ENCODE data around the gene SPRED2.

SPRED2 gene

DNA sequence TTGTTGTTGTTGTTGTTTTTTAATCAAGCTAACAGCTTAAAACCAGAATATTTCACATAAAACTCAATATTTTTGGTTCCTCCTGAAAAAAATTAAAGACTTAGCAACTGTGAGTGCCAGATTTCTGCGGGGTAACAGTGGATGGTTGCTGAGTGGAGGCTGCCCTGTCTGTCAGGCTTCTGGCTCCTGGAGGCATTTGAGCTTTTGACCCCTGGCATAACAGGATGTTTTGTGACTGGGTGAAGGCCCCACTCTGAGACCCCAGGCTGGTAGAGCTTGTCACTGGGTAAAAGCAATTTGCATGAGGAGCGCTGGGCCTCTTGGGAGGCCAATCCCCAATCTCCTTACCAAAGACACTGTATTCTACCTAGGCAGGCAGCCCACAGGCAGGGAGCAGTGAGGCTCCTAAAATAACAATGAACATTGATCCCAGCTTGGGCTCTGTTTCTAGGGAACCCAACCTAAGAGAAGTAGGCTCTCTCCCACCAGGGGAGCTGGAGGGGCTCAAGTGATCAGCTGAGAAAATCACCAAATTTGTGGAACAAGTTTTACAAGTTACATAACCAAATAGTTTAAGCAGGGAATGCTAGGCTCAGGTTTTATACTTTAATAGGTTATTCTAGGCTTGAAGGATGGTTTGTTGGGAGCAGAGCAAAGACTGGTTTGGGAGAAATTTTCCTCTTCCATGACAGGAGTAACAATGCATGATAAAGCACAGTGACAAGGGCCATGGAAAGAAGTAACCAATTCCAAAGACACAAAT is 5.9 kb upstream of the SPRED2 start:
- DNase-seq, result no peak

DNA sequence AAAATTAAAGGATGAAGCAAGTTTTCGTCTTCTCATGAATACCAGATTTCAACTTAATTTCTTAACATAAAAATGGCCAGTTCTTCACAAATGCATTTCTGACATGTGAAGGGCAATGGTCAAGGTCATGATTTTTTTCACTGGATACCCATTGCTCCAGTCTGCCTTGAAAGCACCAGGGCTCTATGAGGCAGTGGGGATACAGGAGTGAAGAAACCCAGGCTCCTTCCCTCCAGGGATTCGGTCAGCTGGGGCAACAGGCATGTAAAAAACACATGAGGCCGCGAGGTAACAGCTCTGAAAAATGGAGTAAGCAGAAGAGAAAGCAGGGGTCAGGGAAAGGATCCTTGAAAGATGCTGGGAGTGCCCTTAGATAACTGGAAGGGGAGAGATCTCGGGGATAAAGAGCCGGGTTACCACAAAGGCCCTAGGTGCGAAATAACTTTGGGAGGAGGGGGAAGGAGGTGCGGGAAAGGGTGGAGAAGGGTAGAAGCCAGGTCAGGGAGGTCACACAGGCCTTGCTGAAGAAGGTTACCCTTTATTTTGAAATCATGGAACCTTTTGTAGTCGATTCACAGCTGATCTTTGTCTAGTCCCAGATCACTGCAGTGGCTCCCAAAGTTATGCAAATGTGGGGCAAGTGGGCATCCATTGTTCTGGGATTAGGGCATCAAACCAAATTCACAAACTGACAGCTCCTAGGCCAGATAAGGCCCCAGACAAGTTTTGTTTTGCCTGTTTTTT is 5.2 kb upstream of the SPRED2 start:
- peak in 1 of 2 experiments; percentile 17 for DNase-seq

DNA sequence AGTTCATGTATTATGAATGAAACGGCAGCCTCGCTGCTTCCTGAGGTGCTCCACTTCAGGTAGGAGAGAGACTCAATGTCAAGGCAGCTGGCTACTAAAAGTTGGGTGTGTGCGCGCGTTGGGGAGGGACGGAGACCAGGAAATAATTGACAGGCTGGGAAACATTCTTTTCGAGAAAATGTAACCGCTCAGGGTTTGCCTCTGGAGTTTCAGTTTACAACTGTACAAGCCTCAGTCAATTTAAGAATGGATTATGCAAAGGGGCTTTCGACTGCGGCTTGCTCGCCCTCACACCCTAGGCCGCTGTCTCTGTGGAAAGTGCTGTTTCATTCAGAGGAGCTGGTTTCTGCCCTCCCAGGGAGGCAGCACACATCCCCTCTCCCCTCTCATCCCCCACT is 4.4 kb upstream of the SPRED2 start:
- peak in 1 of 2 experiments; percentile 59 for DNase-seq

DNA sequence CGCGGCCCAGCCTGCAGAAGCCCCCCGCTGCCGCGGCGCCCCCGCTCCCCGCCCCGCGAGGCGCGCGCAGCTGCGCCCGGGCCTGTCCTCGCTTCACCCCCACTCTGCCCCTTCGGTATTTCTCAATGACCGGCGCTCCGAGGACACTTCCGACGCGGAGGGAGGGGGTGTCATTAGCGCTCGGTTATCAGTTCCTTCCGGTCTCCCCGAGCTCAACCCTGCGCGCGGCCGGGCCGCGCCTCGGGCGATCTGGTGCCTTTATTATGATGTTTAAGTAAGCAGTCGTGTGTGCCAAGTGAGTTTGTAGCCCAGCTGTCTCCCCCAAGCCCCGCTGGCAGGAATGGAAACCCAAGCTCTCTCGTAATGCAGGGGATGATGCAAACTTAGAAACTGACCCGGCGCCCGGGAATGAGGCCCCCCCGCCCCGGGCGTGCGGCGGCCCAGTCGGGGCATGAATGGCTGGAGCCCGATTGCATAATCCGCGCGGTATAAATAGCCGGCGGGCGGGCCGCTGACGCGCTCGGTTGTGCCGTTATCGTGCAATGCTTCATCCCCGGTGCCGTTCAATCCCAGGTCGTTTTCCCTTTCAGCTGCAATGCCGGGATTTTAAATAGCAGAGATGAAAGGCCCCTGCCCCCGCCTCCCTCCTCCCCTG is 3.9 kb upstream of the SPRED2 start:
- DNase-seq, result peak; percentile 80 to 89

DNA sequence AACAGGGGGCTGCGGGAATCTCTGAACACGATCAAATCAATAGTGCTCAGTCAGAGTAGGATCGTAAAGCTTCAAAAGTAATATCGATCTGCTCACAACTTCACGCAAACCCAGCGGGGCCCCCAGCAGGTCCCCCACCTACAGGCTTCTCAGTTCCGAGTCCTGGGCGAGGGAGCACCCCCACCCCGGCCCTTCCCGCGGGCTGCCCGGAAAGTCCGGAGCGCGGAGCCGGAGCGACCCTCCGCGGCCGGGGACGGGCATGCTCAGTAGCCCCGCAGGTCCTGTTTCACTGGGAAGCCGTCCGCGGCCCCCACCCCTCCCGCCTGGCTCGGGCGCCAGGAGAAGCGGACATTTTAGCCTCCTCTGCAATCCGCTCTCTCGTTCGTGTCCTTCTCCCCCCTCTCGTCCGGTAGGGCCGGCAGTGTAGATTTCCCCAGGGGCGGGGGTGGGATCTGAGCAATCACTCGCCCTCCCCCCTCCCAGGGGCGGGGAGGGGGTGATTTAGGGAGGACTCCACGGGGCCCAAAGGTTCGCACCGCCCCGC is 3.3 kb upstream of the SPRED2 start:
- peak; percentile 79 to 83 for DNase-seq

DNA sequence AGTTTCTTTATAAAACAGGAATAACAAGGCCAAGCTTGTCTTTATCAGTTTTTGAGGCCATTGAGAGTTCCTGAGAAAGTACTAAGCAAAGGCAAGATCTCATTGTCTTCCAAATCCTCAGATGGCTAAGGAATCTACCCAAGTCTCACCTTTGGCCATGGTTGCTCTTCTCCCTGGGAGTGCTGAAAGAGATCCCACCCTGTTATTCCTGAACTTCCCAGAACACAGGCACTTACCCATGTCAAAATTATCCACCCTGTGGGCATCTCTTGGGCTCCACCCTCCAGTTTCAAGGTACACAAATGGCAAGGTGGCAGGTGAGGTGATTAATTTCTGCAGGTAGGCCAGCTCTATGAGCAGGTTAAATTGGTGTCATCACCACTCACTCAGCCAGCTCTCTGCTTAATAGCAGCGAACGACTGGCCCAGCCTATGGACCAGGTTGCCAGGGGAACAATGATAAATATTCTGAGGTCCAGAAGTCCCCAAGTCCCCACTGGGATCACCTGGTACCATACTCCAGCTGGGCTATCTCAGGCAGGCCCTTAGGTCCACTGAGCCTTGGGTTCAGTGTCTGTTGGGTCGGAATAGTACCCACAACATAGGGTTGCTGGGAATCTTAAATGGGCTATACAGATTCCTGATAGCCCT is 2.3 kb upstream of the SPRED2 start:
- no peak for DNase-seq

DNA sequence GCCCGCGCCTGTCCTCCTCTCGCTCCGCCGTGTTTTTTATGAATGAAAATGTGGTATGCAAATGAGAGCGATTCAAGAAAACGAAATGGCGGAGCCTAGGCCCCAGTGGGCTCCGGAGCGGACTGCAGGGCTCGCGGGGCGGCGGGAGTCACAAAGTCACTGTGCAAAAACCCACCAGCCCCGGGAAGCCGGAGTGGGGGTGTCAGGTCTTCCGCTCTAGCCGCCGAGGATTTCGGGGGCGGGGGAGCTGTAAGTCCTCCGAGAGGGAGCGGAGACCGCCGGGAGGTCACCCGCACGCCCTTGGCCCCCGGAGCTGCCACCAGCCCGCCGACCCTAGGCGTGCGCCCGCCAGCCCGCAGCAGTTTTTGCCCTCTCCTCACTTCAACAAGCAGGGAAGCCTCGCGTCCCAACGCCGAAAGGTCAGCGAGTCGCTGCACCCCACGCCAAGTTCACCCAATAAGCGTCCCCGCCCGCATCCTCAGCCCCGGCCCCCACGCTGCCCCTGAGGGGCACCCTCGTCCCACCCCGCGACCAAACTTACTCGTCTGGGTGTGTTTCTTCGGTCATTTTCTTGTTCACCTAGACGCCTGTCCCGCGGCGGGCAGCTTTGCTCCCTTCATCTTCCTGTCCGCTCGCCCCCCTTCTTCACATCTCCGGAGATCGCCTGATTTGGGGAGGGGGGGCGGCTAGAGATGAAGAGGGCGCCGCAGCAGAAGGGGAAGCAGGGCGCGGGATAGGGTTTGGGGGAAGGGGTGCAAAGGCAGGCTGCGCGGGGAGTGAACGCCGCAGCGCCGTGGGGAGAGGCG is 775 bp downstream of the SPRED2 start:
- DNase-seq, result peak in 1 of 2 experiments; percentile 56

DNA sequence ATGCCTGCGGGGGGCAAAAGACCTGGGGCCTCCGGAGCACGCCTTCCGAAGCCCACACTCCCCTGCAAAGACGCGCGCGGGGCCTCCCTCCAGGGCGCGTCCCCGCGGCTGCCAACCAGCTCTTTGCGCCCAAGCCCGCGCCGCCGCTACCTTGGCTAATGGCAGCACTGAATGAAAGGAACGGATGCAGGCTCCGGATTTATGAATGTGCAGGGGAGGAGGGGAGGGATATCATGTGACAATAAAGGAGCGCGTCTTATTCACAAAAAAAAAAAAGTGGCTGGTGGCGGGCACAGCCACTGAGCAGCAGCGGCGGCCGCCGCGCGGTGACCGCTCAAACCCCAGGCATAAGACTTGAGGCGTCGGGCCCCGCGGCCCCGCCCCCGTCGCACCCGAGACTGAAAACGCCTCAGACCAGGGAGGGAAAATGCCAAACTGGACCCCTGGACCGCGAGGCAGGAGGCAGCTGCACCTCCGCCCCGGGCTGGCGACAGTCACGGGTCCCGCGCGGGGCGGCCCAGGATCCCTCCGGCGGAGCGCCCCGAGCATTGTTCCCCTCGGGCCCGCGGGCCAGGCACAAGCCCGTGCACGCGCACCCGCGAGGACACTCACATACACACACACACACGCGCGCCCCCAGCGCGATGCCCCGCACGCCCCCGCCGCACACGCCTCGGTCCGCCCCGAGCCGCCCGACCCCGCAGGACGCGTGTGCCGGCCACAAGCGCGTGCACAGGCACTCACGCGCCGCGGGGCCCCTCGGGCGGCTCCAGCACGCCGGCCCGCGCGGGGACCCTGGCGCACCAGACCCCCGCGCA is 1.6 kb downstream of the SPRED2 start:
- DNase-seq, result peak; percentile 45 to 56

DNA sequence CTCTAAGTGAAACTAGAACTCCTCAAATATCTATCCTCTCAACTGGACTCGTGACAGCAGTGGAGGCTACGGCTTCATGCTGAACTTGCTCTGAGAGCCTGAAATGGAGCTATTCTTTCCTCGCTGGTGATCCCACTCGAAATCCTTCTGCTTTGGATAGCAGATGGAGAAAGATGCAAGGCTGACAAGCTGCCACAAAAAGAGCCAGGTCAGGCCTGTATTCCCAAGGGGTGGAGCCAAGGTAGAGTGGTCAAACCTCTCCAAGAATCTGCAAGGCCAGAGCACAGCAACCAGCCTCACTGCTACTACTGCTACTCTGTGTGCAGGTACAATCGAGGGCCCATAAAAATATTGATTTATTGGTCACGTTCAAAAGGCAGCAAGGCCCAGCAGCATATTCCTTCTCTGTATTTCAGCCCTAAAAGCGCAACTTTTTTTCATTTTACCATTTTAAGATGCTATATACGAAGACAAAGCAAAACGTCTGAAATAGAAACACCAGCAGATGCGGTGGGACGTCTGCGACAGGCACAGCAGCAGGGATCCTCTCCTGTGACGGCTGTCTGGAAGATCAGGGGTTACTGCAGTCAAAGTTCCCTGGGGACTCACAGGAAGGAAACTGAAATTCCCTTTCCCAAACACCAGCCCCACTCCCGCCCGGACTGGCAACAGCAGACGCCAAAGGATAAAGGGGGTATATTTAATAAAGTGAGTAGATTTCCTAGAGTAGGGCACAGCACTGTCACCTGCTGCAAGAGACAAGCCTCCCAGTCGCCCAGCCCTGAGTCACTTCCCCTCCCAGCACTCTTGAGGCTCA is 2.4 kb downstream of the SPRED2 start:
- no peak for DNase-seq

DNA sequence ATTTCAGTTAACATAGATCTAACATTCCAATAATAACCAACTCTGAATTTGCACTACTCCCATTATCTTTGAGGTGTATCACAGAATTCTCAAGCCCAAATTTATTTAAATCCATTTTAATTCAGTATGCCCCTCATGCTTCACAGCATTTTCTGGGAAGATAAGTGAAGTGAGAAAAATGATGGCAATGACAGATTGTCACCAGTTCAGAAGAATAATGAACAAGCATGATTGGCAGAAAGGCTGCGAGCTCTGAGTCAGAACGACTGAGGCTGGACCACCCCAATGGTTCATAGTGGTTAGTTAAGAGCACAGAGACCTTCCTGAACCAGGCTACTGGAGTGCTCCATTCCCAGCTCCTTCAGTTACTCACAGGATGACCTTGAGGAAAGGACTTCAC is 4.9 kb downstream of the SPRED2 start:
- DNase-seq, result no peak

DNA sequence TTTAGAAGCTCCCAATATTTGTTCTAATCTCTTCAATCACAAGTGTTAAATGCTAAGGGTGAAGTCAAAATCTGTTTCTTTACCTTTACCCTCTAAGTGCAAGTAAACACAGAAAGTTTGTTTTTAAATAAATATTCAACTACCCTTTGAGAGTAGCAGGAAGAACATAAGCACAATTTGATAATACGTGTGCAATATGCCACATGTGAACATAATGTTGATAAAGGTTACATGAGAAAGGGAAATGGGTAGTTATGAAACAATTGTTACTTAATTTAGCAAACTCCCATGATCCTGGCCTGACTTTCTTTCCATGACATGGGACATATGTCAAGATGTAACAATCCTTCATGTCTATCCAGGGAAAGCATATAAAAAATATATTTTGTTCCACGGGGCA is 7.1 kb downstream of the SPRED2 start:
- DNase-seq, result no peak

DNA sequence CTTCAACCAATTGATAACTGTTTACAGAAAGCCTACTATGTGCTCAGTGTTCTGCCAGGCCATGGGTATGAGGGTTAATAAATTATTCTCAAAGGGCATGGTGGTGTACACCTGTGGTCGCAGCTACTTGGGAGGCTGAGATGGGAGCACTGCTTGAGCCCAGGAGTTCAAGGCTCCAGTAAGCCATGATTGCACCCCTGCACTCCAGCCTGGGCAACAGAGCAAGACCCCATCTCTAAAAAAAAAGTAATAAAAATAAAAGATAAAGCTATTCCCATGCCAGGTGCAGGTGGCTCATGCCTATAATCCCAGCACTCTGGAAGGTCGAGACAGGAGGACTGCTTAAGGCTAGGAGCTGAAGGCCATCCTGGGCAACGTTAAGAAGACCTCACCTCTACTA is 8.0 kb downstream of the SPRED2 start:
- DNase-seq, result no peak

DNA sequence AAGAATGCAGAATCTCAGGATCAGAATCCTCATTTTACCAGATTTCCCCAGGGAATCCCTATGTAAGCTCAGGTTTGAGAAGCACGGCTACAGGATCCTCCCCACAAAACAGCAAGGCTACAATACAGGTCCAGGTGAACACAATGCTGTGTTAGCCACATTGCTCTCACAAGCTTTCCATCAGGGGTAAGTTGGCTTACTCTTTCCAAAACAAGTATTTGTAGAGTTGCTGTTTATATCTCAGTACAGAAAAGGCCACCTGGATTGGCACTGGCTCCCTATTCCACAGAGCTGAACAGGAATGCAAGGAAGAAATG is 11.0 kb downstream of the SPRED2 start:
- DNase-seq, result no peak

DNA sequence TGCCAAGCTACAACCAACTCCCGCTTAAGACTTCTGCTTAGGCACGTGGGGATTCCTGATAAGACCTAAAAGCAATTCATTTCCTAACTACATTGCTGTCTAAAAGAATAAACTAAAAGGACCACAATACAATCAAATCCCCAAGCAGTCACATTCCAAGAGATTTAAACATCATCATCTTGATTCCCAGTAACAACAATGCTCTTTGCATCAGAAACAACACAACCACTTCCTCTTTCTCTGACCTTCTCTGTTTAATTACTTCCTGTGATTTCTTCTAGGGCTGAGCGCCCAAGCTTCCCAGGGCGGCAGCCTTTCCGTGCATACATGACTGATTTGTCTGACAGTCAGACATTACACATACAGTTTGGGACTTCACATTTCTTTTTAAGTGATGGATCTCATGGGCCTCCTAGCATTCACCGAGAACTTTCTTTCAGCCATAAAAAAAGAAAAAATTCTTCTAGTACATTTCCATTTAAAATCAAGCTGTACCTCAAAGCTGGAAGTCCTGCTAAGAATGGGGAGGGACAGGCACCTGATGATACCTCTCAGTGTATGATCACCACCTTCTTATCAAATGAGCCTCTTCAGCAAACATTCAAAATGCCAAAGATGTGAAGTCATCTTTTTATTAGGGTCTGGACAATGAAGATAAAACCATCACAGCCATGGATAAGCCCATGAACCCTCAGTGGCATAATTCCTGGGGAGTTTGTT is 11.5 kb downstream of the SPRED2 start:
- no peak for DNase-seq

DNA sequence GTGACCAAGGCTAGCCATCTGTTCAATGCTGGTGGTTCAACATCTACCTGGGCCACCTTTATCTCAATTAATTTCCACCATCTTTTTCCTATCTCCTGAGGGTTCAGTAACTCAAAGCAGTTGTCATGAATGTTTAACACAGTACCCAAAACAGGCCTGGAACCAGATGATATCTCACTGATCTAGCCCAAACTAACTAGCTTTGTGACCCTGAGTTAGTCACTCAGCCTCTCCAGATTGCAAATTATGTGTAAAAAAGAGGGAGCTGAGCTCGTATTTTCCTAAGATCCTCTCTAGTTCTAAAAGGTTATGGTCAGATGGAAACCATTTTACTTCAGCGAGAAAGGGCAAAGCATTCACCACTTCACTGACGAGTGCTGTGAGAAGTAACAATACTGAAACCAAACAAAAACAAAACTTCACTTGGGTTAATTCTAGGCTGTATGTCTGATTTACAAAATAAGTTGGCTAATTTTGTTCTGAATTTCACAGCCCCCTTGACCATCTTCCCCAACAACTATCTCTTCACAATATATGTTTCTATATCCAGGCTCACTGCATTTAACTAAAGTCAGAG is 14.8 kb downstream of the SPRED2 start:
- no peak for DNase-seq

DNA sequence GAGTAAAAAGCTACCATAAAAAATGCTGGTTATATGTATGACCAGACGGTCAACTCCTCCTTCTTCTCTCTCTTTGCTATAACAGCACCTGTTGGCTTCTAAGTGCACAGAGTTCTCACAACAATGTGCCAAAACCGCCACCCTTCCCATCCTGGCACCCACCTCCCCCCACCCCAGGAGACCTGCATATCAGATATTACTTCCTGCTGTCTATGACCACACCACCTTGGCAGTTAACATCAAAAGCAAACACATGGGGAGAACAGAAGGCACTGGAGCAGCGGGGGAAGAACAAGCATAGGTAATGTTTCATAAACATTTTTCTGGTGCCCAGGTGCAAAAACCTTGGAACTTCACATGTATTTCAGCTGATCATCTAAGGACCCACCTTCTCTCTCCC is 15.5 kb downstream of the SPRED2 start:
- DNase-seq, result no peak

DNA sequence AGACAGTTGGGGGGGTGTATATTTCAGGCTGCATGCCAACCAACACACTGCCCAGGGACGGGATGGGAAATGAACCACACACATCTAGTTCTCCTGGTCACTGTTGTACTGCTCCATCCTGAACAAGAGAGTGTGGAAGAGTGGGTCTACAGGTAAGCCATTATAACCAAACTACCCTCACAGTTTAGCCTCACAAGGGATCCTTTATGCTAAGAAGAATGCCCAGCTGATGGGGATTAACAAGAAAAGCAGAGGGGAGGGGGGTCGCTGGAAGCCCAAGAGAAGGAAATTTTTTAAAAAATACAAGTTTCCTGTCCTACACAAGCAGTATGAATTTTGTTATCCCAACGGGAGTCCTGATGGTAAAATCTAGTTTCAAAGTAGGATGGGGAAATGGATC is 16.1 kb downstream of the SPRED2 start:
- no peak for DNase-seq

DNA sequence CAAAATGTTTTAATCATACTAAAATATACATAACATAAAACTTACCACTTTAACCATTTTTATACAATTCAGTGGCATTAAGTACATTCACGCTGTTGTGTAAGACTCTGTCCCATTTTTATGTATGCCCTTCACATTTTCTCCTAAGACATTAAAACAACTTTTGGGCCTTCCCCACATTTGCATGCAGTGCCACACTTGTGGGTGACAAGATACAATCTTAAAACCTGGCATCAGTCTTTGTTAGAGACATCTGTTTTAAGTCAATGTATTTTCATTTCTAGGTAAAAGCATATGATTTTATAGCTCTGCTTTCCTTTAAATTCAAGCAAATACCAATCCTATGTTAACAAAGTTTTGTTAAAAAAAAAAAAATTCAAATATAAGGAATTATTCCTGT is 17.3 kb downstream of the SPRED2 start:
- no peak for DNase-seq

DNA sequence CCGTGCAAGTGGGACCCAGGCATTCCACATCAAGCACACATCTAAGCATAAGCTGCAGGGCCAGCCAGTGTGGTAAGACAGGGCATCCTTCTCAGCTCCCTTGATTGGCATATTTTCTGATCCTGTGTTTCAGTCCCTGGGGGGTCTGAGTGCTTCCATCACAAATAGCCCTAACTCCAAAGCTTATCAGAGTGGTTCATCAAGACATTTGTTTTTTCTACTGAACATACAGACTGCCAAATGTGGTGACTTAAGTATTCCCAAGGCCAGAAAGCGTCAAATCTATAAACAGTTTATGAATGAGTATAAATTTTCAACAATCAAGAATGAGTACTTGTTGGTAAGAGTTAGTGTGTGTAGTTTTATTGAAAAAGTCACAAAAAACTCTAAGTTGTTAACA is 18.8 kb downstream of the SPRED2 start:
- no peak for DNase-seq

DNA sequence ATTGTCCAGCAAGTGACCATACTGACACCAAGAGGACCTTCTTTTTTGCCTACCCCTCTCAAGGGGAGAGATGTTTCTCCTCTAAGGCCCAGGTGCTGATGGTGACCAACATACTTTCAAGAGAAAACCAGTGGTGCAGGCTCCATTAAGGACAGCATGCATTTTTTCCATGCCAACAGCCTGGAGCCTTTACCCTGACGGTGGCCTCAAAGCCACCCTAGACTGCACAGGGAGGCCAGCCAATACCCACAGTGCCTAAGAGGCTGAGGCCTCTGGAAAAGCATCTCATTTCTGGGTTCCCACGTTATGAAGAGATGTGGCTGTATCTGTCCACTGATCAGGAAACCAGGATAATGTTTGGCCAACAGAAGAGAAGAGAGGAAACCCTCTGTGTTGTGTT is 19.3 kb downstream of the SPRED2 start:
- no peak for DNase-seq

Measured in SHP77 (cell line).